Stimulated activated CD4-positive, alpha-beta T cell treated with anti-CD3 and anti-CD28 coated beads, Interleukin-1b, Interleukin-23, amount 100 ng/mL, for 1 hour (primary cell): ENCODE measurements around the gene TRABD2B.

Experiments used
- DNase-seq, 2 donors: peaks; one replicate each; pipeline ENCODE4 v3.0.0-alpha.2; 2020; ENCODE audit warnings: low read depth in 2 of 2

Gene TRABD2B

DNA sequence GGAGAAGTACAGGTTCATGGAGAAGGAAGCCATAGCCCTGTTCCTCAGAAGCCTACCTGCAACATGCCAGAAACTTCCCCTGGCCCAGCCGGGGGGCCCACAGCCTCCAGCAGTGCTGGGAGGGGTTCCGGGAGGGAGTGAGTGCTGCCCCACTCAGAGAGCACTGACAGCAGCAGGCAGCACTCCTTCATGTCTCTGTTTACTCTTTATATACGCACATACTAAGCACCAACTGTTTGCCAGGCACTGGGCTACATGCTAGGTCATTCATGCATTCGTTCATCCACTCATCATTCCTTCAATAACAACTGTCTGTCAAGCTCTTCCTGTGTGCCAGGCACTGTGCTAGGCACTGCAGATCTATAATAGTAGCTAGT lies 120.6 kb downstream of the TRABD2B start:
- DNase-seq = no peak

- DNase-seq = no peak
Measured at GRCh38 chr1:47875831-47876586, 121.2 kb downstream of the TRABD2B start.

GRCh38 chr1:47875036-47875435 lies 122.1 kb downstream of the TRABD2B start:
- no peak for DNase-seq

- DNase-seq = no peak
Measured at GRCh38 chr1:47873337-47873736, 123.8 kb downstream of the TRABD2B start.

DNA sequence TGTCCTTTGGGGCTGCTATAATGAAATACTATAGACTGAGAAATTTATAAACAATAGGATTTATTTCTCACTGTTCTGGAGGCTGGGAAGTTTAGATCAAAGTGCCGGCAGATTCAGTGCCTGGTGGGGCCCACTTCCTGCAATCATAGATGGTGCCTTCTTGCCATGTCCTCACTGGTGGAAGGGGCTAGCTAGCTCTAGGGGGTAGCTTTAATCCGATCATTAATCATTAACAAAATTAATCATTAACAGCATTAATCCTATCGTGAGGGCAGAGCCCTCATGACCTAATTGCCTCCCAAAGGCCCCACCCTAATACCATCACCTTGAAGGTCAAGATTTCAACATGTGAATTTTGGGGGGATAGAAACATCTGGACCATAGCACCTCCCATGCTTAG lies 124.3 kb downstream of the TRABD2B start:
- DNase-seq = no peak

- no peak for DNase-seq
Measured at GRCh38 chr1:47871799-47872353, 125.3 kb downstream of the TRABD2B start.

- DNase-seq = no peak
Measured at GRCh38 chr1:47870946-47871676, 126.1 kb downstream of the TRABD2B start.

GRCh38 chr1:47870480-47870879 lies 126.7 kb downstream of the TRABD2B start:
- DNase-seq = no peak

DNA sequence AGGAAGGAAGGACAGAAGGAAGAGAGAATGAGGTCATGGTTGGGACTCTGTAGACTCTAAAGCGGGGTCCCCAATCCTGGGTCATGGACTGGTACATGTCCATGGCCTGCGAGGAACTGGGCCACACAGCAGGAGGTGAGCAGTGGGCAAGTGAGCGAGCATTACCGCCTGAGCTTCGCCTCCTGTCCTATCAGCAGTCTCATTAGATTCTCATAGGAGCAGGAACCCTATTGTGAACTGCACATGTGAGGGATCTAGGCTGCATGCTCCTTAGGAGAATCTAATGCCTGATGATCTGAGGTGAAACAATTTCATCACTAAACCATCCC lies 128.9 kb downstream of the TRABD2B start:
- DNase-seq = no peak

GRCh38 chr1:47867438-47868347 lies 129.5 kb downstream of the TRABD2B start:
- no peak for DNase-seq

- DNase-seq = no peak
Measured at GRCh38 chr1:47866601-47867437, 130.4 kb downstream of the TRABD2B start.

- DNase-seq = no peak
Measured at GRCh38 chr1:47865881-47866535, 131.2 kb downstream of the TRABD2B start.

- no peak for DNase-seq
Measured at GRCh38 chr1:47859092-47859743, 138.0 kb downstream of the TRABD2B start.

DNA sequence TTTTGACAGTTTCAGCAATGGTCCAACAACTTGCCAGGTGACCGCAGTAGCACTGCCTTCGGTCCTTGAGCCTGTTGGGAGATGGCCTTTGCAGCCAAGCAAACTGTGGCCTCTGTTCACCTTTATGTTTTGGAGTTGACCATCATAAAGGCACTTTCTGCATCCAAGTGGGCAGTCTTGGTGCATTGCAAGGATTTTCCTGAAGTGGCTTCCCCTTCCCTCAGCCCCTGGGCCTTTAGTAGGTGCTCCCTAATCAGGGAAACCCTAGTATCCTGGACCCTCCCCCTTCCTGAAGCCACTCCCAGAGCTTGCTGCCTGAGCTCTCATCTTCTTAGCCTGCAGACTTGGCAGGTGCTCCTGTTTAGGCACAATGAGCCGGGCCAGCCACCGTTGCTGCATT lies 140.2 kb downstream of the TRABD2B start:
- DNase-seq = no peak

- no peak for DNase-seq
Measured at GRCh38 chr1:47855230-47855629, 142.0 kb downstream of the TRABD2B start.

- no peak for DNase-seq
Measured at GRCh38 chr1:47854552-47855144, 142.5 kb downstream of the TRABD2B start.

GRCh38 chr1:47853852-47854251 lies 143.3 kb downstream of the TRABD2B start:
- no peak for DNase-seq

DNA sequence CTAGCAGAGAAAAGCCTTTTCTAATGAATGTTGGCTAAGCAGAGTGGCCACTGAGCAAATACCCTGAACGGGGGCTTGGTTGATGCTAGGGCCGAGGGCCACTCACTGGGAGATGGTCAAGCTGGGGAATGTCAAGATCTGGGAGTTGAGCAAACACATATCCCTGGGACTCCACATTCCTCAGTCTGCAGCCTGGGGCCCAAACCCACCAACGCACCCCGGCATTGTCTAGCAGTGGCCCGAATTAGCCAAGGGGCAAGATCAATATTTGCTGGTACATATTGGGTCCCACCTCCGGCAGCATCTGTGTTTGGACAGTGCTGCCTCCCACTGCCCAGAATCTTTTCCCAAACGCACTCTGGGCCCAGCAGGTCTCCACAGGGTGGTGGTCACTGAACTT lies 144.1 kb downstream of the TRABD2B start:
- no peak for DNase-seq

GRCh38 chr1:47852006-47852718 lies 145.0 kb downstream of the TRABD2B start:
- no peak for DNase-seq
